Panc1 (cell line): Measurements from ENCODE around the gene ACTL6B.

Source experiments
- CTCF ChIP-seq: fragments of 450-650 bp; IDR thresholded peaks from 2 replicates; pipeline ENCODE4 v1.5.1; 2017; ENCODE audit warnings: mild to moderate bottlenecking
- POLR2AphosphoS5 ChIP-seq: IDR thresholded peaks from 2 replicates; pipeline ENCODE4 v1.6.1; 2012; ENCODE audit warnings: mild to moderate bottlenecking, low read depth, low read length, moderate library complexity
- REST ChIP-seq, 2 experiments: IDR thresholded peaks; 2 replicates each; pipeline ENCODE4 v1.6.1; 2011 to 2012; ENCODE audit warnings: low read depth in 2 of 2, control low read depth in 1 of 2, low read length in 1 of 2, mild to moderate bottlenecking in 1 of 2, moderate library complexity in 1 of 2; ENCODE audit not compliant: insufficient read depth in 1 of 2
- SIN3A ChIP-seq: IDR thresholded peaks from 2 replicates; pipeline ENCODE4 v1.6.1; 2012; ENCODE audit warnings: low read depth, mild to moderate bottlenecking, low read length, moderate library complexity, borderline replicate concordance; ENCODE audit not compliant: insufficient read depth

- TF ChIP-seq REST (IDR thresholded peaks at IDR 0.05; ENCODE audit: insufficient read depth in 1 of 2, low read depth in 2 of 2, low read length in 1 of 2): no peak
- TF ChIP-seq CTCF: no peak
- no peak for TF ChIP-seq POLR2AphosphoS5
- no peak for TF ChIP-seq SIN3A
These were observed 36.3 kb upstream of the ACTL6B start for GRCh38 chr7:100692578-100692961.
